ENCODE measurements around the gene TLR5.

Gene TLR5

DNA sequence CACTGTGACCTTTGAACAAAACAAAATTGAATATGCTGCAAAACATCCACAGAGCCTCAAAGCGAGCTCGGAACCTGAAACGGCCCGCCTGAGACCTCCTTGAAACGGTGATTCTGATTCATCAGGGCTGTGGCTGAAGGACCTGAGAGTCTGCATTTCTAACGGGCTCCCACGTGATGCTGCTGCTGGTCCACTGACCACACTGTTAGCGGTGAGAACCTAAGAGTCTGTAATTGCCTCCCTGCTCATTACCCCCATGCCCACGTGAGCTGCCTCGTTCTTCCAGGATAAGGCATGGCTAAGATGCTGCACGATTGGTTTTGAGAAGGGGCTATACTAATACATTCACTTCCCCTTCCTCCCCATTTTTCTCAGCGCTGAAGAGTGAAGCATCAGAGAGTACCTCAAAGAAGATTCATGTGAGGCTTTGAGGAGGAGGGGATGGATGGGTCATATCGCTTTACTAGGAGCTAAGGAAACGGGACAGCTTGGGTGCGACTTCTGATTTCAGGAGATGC, 9.7 kb downstream of the TLR5 start:
- TF ChIP-seq CTCF (IDR thresholded peaks at IDR 0.05; ENCODE audit: insufficient read depth, low read length, poor library complexity, severe bottlenecking) (peak; percentile 87), EZH2phosphoT487 (conservative IDR thresholded peaks at IDR 0.05; ENCODE audit: low read length) (no peak)
- H4K20me1 ChIP-seq (ENCODE audit: low read depth, low read length): no peaks in the 10 kb centered on the region
- no peak overlapping the region for H2AFZ ChIP-seq (ENCODE audit: low read depth, low read length, severe bottlenecking)
- H3F3A ChIP-seq (ENCODE audit: insufficient read depth): no peaks in the 10 kb centered on the region
- no peak overlapping the region for H3K27ac ChIP-seq (ENCODE audit: low read depth, low read length)
- H3K36me3 ChIP-seq (ENCODE audit: low read length): no peaks in the 10 kb centered on the region
- H3K27me3 ChIP-seq (ENCODE audit: low read length): no peaks in the 10 kb centered on the region
- H3K4me2 ChIP-seq (ENCODE audit: low read depth, low read length, poor library complexity, severe bottlenecking): no peak overlapping the region
- H3K9ac ChIP-seq (ENCODE audit: low read length): no peak overlapping the region
- no peaks in the 10 kb centered on the region for H3K9me2 ChIP-seq (replicated peaks; ENCODE audit: insufficient read depth, low read length)
- H3K4me3 ChIP-seq (ENCODE audit: insufficient read depth, low read length, poor library complexity, severe bottlenecking): no peak overlapping the region
- no peaks in the 10 kb centered on the region for H3K9me3 ChIP-seq (ENCODE audit: insufficient read depth, low read length)
- H3K79me2 ChIP-seq (ENCODE audit: insufficient read depth, low read length): no peaks in the 10 kb centered on the region

GRCh38 chr1:223129229-223129901, 13.7 kb downstream of the TLR5 start:
- H3F3A ChIP-seq (ENCODE audit: insufficient read depth): no peaks in the 10 kb centered on the region
- H2AFZ ChIP-seq (ENCODE audit: low read depth, low read length, severe bottlenecking): no peak overlapping the region
- H3K9ac ChIP-seq (ENCODE audit: low read length): no peak overlapping the region
- no peak overlapping the region for H3K27ac ChIP-seq (ENCODE audit: low read depth, low read length)
- no peaks in the 10 kb centered on the region for H3K9me2 ChIP-seq (replicated peaks; ENCODE audit: insufficient read depth, low read length)
- H4K20me1 ChIP-seq (ENCODE audit: low read depth, low read length): no peaks in the 10 kb centered on the region
- no peaks in the 10 kb centered on the region for H3K36me3 ChIP-seq (ENCODE audit: low read length)
- H3K27me3 ChIP-seq (ENCODE audit: low read length): no peaks in the 10 kb centered on the region
- no peak overlapping the region for H3K4me3 ChIP-seq (ENCODE audit: insufficient read depth, low read length, poor library complexity, severe bottlenecking)
- TF ChIP-seq EZH2phosphoT487 (conservative IDR thresholded peaks at IDR 0.05; ENCODE audit: low read length) (no peak), CTCF (IDR thresholded peaks at IDR 0.05; ENCODE audit: insufficient read depth, low read length, poor library complexity, severe bottlenecking) (peak; percentile 84)
- no peaks in the 10 kb centered on the region for H3K9me3 ChIP-seq (ENCODE audit: insufficient read depth, low read length)
- no peaks in the 10 kb centered on the region for H3K79me2 ChIP-seq (ENCODE audit: insufficient read depth, low read length)
- no peak overlapping the region for H3K4me2 ChIP-seq (ENCODE audit: low read depth, low read length, poor library complexity, severe bottlenecking)

GRCh38 chr1:223126741-223127140, 16.3 kb downstream of the TLR5 start:
- H3K9ac ChIP-seq (ENCODE audit: low read length): no peak overlapping the region
- no peaks in the 10 kb centered on the region for H4K20me1 ChIP-seq (ENCODE audit: low read depth, low read length)
- H3K4me2 ChIP-seq (ENCODE audit: low read depth, low read length, poor library complexity, severe bottlenecking): no peak overlapping the region
- TF ChIP-seq CTCF (IDR thresholded peaks at IDR 0.05; ENCODE audit: insufficient read depth, low read length, poor library complexity, severe bottlenecking): no peak
- no peaks in the 10 kb centered on the region for H3F3A ChIP-seq (ENCODE audit: insufficient read depth)
- no peak overlapping the region for H2AFZ ChIP-seq (ENCODE audit: low read depth, low read length, severe bottlenecking)
- no peak overlapping the region for H3K27ac ChIP-seq (ENCODE audit: low read depth, low read length)
- no peaks in the 10 kb centered on the region for H3K36me3 ChIP-seq (ENCODE audit: low read length)
- H3K9me3 ChIP-seq (ENCODE audit: insufficient read depth, low read length): no peaks in the 10 kb centered on the region
- H3K4me3 ChIP-seq (ENCODE audit: insufficient read depth, low read length, poor library complexity, severe bottlenecking): no peak overlapping the region
- H3K79me2 ChIP-seq (ENCODE audit: insufficient read depth, low read length): no peaks in the 10 kb centered on the region
- no peaks in the 10 kb centered on the region for H3K9me2 ChIP-seq (replicated peaks; ENCODE audit: insufficient read depth, low read length)
- H3K27me3 ChIP-seq (ENCODE audit: low read length): no peaks in the 10 kb centered on the region

All from SU-DHL-6 (cell line).